Mucosa of gallbladder (tissue), 1 donor: ENCODE data around the gene TBCEL. TPM values are rescaled to one million over a fixed set of nuclear protein-coding genes. Genes with fewer than 3 reads are reported as not detected.
"Not testable (repeated sequence)": the region's sequence is repeated elsewhere in the genome, so short reads cannot be mapped to it uniquely, and the experiment has no call there.

Source experiments
- DNase-seq: peaks from one replicate; pipeline ENCODE4 v3.0.0-alpha.2; 2020; ENCODE audit warnings: low spot score
- total RNA-seq: library from RNA; stranded (reverse); gene quantifications from one replicate; pipeline ENCODE4 v1.2.1, GENCODE V29; 2021
- donor health status: DM: no; HTN: no; CAD: no.

TBCEL gene, protein sequence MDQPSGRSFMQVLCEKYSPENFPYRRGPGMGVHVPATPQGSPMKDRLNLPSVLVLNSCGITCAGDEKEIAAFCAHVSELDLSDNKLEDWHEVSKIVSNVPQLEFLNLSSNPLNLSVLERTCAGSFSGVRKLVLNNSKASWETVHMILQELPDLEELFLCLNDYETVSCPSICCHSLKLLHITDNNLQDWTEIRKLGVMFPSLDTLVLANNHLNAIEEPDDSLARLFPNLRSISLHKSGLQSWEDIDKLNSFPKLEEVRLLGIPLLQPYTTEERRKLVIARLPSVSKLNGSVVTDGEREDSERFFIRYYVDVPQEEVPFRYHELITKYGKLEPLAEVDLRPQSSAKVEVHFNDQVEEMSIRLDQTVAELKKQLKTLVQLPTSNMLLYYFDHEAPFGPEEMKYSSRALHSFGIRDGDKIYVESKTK
- total RNA-seq, result 27.4 TPM

DNA sequence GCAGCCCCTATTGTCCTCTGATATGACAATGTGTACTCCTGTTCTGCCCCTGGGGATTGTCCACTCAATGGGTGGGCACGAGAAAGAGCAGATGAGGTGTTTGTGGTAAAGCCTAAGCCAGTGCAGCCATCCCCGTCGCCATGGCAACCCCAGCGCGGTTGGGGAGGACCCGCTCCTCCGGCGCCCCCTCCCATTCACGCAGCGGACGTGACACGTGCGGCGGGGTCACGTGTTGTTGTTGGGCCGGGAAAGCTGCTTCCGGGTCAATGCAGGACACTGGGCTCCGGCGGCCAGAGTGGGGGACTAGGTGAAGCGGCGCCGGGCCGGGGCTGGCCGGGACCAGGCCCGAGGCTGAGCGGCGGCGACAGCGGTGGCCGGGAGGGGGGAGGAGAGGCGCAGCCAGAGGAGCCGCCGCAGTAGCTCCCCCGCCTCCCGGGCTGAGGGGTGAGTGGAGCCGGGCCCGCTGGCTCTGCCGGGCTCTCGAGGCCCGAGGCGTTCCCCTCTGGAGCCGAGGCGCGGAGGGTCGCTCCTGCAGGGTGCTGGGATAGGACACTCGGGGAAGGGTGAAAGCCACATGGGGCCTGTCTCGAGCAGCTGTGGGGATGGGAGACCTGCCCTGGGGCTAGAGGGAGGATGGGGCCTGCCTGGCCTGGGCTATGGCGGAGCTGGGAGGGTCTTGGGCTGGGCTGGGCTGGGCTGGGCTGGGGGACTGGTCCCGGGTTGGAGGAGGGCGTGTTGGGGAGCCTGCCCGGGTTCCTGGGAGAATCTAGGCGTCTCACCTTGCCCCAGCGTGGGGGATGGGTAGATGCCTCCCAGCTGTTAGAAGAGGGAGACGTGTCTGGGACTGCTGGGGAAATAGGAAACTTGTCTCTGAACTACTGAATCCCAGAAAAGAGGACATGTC lies at the start of gene TBCEL:
TBCEL (plus strand) TSS at position 255 of the 904 bp plus-strand sequence. CDS start 21,589 bp downstream, outside the sequence.
- DNase-seq, result peak; percentile 82

- no peak for DNase-seq
These were observed 49.4 kb upstream of the TBCEL start for GRCh38 chr11:120974466-120974865.

DNA sequence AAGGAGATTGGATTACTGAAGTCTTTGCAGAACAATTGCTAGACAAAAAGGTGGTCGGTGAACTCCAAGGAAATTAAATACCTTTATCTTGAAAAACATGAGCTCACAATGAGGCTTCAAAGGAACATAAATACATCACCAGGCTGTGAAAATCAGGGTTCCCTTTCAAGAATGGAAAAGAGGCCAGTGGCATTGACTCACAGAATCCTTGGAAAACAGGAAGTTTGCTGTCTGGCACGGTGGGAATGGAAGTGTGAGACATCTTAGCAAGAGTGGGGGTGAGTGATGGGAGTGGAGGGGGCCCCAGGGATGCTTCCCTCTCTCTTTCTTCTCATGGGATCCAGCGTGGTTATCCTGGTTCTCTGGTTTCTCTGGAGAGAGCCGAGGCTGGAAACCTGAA lies 48.9 kb upstream of the TBCEL start:
- no peak for DNase-seq

DNA sequence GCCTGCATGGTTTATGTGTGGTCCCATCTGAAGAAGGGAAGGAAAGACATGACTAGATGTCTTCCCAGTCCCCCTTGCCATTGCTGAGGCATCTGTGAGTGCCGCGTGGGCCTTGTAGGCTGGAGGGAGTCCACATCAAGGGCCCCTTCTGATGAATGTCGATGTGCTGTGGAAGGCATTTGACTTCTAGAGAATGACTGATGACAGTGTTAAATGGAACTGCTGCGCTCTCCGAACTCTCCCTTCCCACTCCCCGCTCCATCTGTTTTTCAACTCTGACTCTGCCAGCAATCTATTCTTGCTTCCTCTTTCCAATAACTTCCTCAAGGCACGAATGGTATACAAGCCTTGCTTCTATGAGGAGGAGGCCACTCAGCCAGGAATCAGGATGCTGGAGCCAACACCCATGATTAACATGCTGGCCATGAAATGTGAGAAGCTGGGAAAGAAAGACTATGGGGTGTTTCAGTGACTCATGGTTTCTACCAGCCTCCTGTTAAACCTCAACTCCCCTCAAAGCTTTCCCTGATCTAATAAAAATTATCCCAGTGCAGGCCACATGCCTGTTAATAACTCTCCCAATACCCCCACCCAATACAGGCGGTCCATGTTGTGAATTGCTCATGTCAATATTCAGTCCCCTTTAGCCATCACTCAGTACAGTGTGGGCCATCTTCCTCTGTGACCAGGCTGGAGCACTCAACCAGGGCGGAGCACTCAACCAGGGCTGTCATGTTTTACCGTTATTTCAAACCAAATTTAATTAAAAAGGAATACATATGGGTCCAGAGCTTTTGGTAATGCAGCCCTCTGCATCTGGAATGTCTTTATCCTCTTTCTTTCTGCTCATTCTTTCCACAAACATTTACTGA lies 46.4 kb upstream of the TBCEL start:
- DNase-seq, result no peak

DNA sequence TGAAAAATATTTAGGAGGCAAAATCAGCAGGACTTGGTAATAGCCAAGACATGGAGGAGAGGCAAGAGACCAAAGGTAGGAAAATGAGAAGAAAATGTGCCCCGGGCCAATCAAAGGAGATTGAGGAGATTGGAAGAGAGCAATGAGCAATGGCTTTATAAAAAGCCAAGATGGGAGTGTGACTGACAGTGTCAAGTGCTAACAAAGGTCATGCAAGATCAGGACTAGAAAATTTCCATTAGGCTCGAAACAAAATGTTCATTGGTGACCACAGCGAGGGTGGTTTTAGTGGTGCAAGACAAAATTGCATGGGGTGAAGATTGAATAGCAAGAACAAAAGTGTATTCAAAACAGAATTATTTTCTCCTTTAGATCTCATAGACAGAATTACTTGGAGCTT lies 45.2 kb upstream of the TBCEL start:
- no peak for DNase-seq

DNA sequence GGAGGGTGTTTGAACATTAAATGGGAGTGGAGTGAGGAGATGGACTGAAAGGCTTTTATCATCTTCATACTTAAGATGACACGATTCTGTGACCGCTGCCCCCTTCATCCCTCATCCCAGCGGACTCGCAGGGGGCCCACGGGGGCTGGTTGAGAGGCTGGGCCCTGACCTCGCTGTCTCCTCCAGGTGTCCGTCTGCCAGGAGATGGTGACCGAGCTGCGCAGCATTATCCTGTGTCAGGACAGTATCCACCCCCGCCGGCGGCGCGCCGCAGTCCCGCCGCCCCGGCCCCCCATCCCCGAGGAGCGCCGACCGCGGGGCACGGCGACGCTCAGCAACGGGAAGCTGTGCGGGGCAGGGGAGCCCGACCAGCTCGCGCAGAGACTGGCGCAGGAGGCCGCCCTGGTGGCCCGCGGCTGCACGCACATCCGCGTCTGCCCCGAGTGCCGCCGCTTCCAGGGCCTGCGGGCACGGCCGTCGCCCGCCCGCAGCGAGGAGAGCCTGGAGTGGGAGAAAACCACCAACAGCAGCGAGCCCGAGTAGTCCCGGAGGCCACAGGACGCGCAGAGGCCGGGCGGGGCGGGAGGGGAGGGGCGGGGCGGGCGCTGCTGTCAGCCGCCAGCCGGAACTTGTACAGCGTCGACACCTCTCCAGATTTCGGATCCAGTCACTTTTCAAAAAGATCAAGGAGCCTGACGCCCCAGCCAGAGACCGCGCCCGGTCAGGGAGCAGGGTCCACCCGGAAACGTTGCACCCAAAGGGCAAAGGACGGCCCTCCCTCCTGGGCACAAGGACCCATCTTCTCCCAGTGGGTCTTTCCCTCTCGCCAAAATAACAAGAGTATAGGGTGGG lies 38.0 kb upstream of the TBCEL start:
- peak; percentile 27 for DNase-seq

- DNase-seq, result no peak
These were observed 35.3 kb upstream of the TBCEL start for GRCh38 chr11:120988603-120989002.

- no peak for DNase-seq
These were observed 31.8 kb upstream of the TBCEL start for GRCh38 chr11:120991830-120992686.

GRCh38 chr11:120994091-120994859 lies 29.6 kb upstream of the TBCEL start:
- DNase-seq, result no peak

DNA sequence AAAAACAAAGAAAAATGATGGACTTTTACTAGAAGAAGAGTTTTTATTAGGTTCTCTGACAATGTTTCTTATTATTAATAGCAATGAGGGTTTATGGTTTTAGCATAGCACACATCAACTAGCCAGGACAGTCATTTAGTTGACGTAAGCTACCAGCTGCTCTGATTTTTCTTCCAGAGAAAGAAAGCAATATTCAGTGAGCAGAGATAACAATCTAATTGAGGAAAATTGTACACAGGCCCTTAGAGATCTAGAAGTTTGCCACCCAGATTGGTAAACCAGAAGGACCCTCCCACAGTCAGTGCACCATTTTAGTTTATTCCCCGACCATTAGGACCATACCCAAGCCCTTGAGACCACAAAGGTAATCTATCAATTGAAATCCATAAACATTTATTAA lies 28.7 kb upstream of the TBCEL start:
- no peak for DNase-seq

GRCh38 chr11:120996973-120997372 lies 26.9 kb upstream of the TBCEL start:
- no peak for DNase-seq

GRCh38 chr11:120998581-120998980 lies 25.3 kb upstream of the TBCEL start:
- DNase-seq, result no peak

DNA sequence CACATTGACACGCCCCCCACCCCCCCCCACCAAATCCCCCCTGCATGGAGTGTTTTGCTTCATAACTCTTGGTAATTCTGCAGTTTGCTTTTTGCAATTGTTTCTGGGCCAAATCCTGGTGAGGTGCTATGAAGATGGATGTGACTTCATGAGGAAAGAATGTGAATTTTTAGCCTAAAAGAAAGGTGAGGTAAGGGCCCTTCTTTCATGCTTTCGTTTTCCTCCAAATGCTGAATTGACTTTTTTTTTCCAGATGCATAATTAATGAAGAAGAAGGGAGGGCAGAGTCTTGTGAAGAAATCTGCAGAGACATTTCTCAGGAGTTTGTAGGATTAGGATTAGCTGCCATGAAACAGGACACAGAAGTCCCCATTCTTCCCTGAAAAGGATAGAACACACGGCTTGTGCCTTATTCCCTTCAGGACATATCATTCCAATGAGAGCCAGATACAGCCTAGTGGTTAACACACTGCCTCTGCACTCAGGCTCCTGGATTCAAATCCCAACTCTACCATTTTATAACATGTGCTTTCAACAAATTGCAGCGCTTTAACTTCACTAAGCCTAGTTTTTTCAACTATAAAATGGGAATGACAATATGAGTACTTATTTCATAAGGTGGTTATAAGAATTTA lies 19.6 kb upstream of the TBCEL start:
- DNase-seq, result no peak

GRCh38 chr11:121006922-121007321 lies 17.0 kb upstream of the TBCEL start:
- DNase-seq, result no peak

- no peak for DNase-seq
These were observed 15.4 kb upstream of the TBCEL start for GRCh38 chr11:121008551-121008950.

DNA sequence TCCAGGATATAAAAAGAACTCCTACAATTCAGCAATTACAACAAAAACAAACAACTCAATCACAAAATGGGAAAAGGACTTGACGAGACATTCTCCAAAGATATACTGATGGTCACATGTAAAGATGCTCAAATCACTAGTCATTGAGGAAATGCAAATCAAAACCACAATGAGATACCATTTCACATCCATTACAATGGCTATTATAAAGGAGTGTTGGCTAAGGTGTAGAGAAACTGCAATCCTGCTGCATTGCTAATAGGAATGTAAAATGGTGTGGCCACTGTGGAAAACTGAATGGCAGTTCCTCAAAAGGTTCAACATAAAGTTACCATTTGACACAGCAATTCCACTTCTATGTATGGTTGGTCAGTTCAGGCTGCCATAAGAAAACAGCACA lies 11.8 kb upstream of the TBCEL start:
- DNase-seq, result no peak

- no peak for DNase-seq
These were observed 5.2 kb upstream of the TBCEL start for GRCh38 chr11:121018746-121019145.

DNA sequence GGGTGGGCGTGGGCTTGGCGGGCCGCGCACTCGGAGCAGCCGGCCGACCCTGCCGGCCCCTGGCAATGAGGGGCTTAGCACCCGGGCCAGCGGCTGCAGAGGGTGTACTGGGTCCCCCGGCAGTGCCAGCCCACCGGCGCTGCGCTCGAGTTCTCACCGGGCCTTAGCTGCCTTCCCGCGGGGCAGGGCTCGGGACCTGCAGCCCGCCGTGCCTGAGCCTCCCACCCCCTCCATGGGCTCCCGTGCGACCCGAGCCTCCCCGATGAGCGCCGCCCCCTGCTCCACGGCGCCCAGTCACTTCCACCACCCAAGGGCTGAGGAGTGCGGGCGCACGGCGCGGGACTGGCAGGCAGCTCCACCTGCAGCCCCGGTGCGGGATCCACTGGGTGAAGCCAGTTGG lies 2.2 kb upstream of the TBCEL start:
- DNase-seq, result not testable (repeated sequence)

- no peak for DNase-seq
These were observed 1.1 kb downstream of the TBCEL start for GRCh38 chr11:121024989-121025388.
